ENCODE results near the gene CCDC149. TPM values are rescaled to one million over a fixed set of nuclear protein-coding genes. Genes with fewer than 3 reads are reported as not detected.

Gene CCDC149
- total and polyA plus RNA-seq, 7 donors = 2.1 to 10.8 (median 7.8) TPM

DNA sequence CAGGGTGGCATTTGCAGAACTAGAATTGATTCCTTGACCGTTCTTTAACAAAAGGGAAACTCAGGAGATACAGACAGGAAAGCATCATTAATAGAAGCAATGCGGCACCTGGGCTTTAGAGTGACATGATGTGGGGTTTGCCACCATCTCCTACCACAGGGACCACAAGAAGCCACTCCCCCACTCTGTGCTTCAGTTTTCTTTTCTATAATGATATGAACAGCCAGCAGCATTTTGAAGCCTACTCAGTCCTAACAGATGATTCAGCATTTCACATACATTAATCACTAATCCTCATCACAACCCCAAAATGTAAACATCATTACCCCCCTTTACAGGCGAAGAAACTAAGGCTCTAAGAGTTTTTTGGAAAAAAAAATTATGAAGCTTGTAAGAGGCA lies 22.9 kb downstream of the CCDC149 start:
- Histone ChIP-seq H3K27me3 (ENCODE audit: insufficient read depth in 3 of 3, low read length in 2 of 3) (no peaks in the 10 kb centered on the region), H3K36me3 (ENCODE audit: insufficient read depth in 1 of 2, low read depth in 1 of 2) (no peaks in the 10 kb centered on the region), H3K4me1 (no peaks in the 10 kb centered on the region), H3K27ac (no peak overlapping the region), H3K4me3 (no peak overlapping the region), H3K9me3 (no peaks in the 10 kb centered on the region)
- intact Hi-C loops (cut with DNase I) = no loop called here
- DNase-seq = no peak
- TF ChIP-seq, protein P1, sequence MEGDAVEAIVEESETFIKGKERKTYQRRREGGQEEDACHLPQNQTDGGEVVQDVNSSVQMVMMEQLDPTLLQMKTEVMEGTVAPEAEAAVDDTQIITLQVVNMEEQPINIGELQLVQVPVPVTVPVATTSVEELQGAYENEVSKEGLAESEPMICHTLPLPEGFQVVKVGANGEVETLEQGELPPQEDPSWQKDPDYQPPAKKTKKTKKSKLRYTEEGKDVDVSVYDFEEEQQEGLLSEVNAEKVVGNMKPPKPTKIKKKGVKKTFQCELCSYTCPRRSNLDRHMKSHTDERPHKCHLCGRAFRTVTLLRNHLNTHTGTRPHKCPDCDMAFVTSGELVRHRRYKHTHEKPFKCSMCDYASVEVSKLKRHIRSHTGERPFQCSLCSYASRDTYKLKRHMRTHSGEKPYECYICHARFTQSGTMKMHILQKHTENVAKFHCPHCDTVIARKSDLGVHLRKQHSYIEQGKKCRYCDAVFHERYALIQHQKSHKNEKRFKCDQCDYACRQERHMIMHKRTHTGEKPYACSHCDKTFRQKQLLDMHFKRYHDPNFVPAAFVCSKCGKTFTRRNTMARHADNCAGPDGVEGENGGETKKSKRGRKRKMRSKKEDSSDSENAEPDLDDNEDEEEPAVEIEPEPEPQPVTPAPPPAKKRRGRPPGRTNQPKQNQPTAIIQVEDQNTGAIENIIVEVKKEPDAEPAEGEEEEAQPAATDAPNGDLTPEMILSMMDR (IDR thresholded peaks at IDR 0.05) = no peak
- 92 to 97% (median 95%) methylated on average over 3 of the region's 3 CpGs for WGBS, 3 donors
- no peak for ATAC-seq

DNA sequence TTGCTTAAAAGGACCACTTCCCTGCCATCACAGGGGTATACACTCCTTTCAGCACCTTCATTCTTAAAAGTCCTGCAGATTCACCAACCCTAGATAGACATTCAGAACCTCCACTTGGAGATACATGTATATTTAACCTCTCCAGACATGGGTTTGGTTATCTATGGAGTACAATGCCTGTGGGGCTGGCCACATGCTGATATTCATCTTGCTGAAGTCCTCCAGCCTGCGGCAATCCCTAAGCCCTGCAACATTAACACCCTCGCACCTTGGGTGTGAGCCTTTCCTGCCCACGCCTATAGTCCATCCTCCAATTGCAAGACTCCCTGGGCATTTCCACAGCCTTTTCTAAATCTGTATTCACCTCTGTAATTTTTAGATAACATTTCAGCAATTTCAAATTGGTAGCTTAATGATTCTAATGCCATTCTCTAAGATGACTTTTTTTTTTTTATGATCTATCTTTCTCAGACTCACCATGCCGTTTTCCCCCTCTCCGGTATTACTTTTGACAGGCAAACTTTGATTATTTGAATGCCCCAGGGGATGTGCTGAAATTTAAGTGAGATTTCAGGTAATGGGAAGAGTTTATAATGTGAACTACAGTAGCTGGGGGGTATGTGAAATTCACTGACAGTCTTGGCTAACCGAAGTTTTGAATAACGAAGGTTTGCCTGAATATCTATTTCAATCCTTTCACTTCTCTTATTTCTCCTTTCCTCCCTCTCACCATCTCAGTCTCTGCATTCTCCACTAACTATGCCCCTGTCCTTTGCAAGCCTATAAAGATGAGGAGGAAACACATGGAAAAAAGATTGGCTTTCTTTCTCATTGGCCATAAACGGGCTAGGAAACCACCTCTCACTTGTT lies 24.1 kb downstream of the CCDC149 start:
- TF ChIP-seq, protein P1 (IDR thresholded peaks at IDR 0.05) = no peak
- H3K4me1 ChIP-seq = no peaks in the 10 kb centered on the region

DNA sequence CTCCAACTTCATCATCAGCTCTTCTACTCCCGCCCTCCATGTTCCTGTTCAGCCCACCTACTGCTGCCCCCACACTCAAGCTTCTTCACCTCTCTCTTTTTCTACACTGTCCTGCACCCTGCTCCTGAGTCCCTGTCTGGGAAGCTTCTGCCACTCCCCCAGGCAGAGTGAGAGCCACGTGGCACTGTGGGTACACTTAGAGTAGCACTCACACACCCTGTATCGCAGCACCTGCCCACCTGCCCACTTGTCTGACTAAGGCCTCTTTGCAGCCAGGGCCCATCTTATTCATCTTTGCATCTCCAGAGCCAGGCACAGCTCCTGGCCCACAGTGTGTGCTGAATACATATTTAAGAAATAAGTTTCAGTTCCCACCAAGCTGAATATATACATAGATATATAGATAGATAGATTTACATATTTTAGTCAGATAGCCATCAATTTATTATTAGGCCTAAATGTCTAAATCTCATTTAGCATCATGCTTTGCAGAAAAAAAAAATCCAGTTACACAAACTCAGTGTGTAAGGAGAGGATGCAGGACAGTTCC lies 24.9 kb downstream of the CCDC149 start:
- Histone ChIP-seq H3K9me3 (no peaks in the 10 kb centered on the region), H3K4me1 (no peaks in the 10 kb centered on the region), H3K27ac (no peak overlapping the region), H3K27me3 (ENCODE audit: insufficient read depth in 3 of 3, low read length in 2 of 3) (no peaks in the 10 kb centered on the region), H3K4me3 (no peak overlapping the region), H3K36me3 (ENCODE audit: insufficient read depth in 1 of 2, low read depth in 1 of 2) (no peaks in the 10 kb centered on the region)
- ATAC-seq = no peak
- intact Hi-C loops (cut with DNase I) = no loop called here
- DNase-seq = no peak
- TF ChIP-seq, protein P1 (IDR thresholded peaks at IDR 0.05) = no peak
- WGBS, 3 donors = 90 to 93% (median 90%) methylated on average over 3 of the region's 3 CpGs

More for the DNA sequence above, 24.1 kb downstream of the CCDC149 start:
- H3K27me3 ChIP-seq (ENCODE audit: insufficient read depth in 3 of 3, low read length in 2 of 3) = no peaks in the 10 kb centered on the region
- no peaks in the 10 kb centered on the region for H3K36me3 ChIP-seq (ENCODE audit: insufficient read depth in 1 of 2, low read depth in 1 of 2)
- WGBS, 3 donors = 89 to 90% (median 90%) methylated on average over 8 of the region's 8 CpGs
- H3K9me3 ChIP-seq = no peaks in the 10 kb centered on the region
- DNase-seq = no peak
- intact Hi-C loops (cut with DNase I) = no loop called here
- no peak overlapping the region for H3K27ac ChIP-seq
- no peak overlapping the region for H3K4me3 ChIP-seq
- ATAC-seq = no peak

DNA sequence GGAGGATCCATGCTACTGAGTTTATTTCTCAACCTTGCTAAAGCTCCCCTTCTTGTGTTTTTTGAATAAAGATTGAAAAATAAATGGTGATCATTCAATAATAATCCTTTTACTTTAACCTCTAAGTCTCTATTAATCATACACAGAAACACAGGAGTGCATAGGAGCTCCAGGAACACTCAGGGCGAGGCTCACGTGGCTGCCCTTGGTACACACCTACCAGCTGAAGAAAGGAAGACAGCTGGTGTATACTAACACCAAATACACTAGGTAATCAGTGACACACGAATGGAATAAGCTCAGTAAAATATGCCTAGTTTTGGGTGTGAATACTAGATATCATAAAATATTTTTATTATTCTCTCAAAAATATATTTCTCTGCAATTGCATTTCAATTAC lies 26.2 kb downstream of the CCDC149 start:
- TF ChIP-seq, protein P1 (IDR thresholded peaks at IDR 0.05) = no peak
- DNase-seq (no peak), ATAC-seq (no peak)
- Histone ChIP-seq H3K4me3 (no peak overlapping the region), H3K9me3 (no peaks in the 10 kb centered on the region), H3K27me3 (ENCODE audit: insufficient read depth in 3 of 3, low read length in 2 of 3) (no peaks in the 10 kb centered on the region), H3K4me1 (no peaks in the 10 kb centered on the region), H3K36me3 (ENCODE audit: insufficient read depth in 1 of 2, low read depth in 1 of 2) (no peaks in the 10 kb centered on the region), H3K27ac (no peak overlapping the region)
- intact Hi-C loops (cut with DNase I) = no loop called here
- WGBS, 3 donors = 83 to 89% (median 88%) methylated on average over 3 of the region's 3 CpGs

Data from psoas muscle (tissue), 8 donors.